Mesendoderm (in vitro differentiated cells): ENCODE results near the gene RGL4.
"Not testable (repeated sequence)": the region's sequence is repeated elsewhere in the genome, so short reads cannot be mapped to it uniquely, and the experiment has no call there.

ENCODE experiments used
- DNase-seq: peaks from one replicate; pipeline ENCODE4 v3.0.0; 2013
- H2AK5ac ChIP-seq: 2 replicates; pipeline ENCODE4 v1.6.1; 2013; ENCODE audit warnings: low read length, inconsistent platforms
- H2BK120ac ChIP-seq: 2 replicates; pipeline ENCODE4 v1.6.1; 2013; ENCODE audit warnings: low read depth, mild to moderate bottlenecking, low read length, moderate library complexity, mixed read lengths
- H2BK15ac ChIP-seq: replicated peaks from 2 replicates; pipeline ENCODE4 v1.6.1; 2013; ENCODE audit warnings: low read depth, mild to moderate bottlenecking, moderate library complexity
- H2BK5ac ChIP-seq: 2 replicates; pipeline ENCODE4 v1.6.1; 2013; ENCODE audit warnings: low read length, inconsistent platforms
- H3K18ac ChIP-seq: 2 replicates; pipeline ENCODE4 v1.6.1; 2013; ENCODE audit warnings: mild to moderate bottlenecking, low read length, mixed read lengths
- H3K23ac ChIP-seq: one replicate; pipeline ENCODE4 v1.6.1; 2013; ENCODE audit warnings: low read length
- H3K27ac ChIP-seq: 2 replicates; pipeline ENCODE4 v1.5.1; 2013; ENCODE audit warnings: low read depth, mild to moderate bottlenecking, inconsistent platforms, low read length, moderate library complexity
- H3K27me3 ChIP-seq: 2 replicates; pipeline ENCODE4 v1.6.1; 2013; ENCODE audit warnings: low read length, control low read depth, mild to moderate bottlenecking, inconsistent platforms; ENCODE audit not compliant: insufficient read depth, poor library complexity
- H3K36me3 ChIP-seq: 2 replicates; pipeline ENCODE4 v1.6.1; 2013; ENCODE audit warnings: low read length, inconsistent platforms; ENCODE audit not compliant: control insufficient read depth, insufficient read depth
- H3K4ac ChIP-seq: one replicate; pipeline ENCODE4 v1.6.1; 2013; ENCODE audit warnings: low read depth, mild to moderate bottlenecking, low read length, moderate library complexity
- H3K4me1 ChIP-seq: 2 replicates; pipeline ENCODE4 v1.6.1; 2013; ENCODE audit warnings: low read depth, low read length, inconsistent platforms; ENCODE audit not compliant: control insufficient read depth
- H3K4me2 ChIP-seq: 2 replicates; pipeline ENCODE4 v1.6.1; 2013; ENCODE audit warnings: low read length
- H3K4me3 ChIP-seq: 2 replicates; pipeline ENCODE4 v1.5.1; 2013; ENCODE audit warnings: mild to moderate bottlenecking, low read length
- H3K56ac ChIP-seq: one replicate; pipeline ENCODE4 v1.6.1; 2013; ENCODE audit warnings: low read length
- H3K79me1 ChIP-seq: 2 replicates; pipeline ENCODE4 v1.6.1; 2013; ENCODE audit warnings: low read length, inconsistent platforms
- H3K79me2 ChIP-seq: 2 replicates; pipeline ENCODE4 v1.6.1; 2013; ENCODE audit warnings: mild to moderate bottlenecking, low read length; ENCODE audit not compliant: control insufficient read depth, insufficient read depth
- H3K9ac ChIP-seq: 2 replicates; pipeline ENCODE4 v1.6.1; 2013; ENCODE audit warnings: low read length, inconsistent platforms
- H4K5ac ChIP-seq: one replicate; pipeline ENCODE4 v1.6.1; 2013; ENCODE audit warnings: low read length
- H4K8ac ChIP-seq: one replicate; pipeline ENCODE4 v1.6.1; 2013; ENCODE audit warnings: low read depth, mild to moderate bottlenecking, control low read depth, low read length, moderate library complexity
- WGBS: extraction: QIAGEN DNeasy Blood & Tissue Kit; methylation state at CpG from one replicate; pipeline ENCODE4 v1.1.7; 2013; ENCODE audit warnings: low lambda C conversion rate, missing lambda C conversion rate; ENCODE audit not compliant: insufficient coverage; ENCODE audit errors: extremely low coverage; 5-methylcytosine and 5-hydroxymethylcytosine counted together

Gene RGL4

DNA sequence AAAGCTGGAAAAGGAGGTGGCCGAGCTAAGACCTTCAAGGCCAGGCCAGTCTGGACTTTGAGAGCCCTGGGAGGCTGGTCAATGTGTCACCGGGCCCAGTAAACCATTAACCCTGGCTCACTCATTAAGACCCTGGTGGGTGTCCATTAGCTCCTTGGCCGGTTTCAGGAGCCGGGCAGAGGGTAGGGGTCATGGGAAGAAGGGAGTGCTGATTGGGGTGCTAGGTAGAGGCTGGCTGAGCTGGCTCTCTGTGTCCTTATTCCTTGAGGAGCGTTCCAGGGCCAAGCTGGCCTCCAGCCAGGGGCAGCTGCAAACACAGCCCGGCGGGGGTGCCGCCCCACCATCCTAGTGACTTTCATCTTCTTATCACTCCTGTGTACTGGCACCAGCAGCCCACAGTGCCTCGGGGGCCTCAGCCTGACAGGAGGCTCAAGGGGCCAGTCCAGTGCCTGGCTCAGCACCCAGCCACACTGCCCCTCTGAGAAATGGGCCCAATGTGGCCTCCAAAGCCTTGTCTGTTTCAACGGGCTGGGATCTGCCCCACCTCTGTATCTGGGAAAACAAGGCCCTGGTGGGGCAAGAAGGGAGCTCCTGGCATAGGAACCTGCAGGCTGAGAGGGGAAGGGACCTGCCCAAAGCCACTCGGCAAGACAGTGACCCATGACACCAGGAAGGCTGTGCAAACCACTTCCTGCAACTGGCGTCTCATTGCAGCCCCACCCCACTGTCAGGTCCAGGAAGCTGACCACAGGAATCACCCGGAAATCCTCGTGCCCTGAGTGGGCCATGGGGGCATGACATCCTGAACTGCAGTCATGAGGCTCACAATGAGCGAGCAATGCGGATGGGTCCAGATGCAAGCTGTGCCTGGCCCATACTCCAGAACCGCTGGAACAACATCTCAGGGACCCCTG lies 15.1 kb upstream of the RGL4 start:
- H4K5ac ChIP-seq = no peak overlapping the region
- H3K4me3 ChIP-seq = no peak overlapping the region
- no peak overlapping the region for H3K4me2 ChIP-seq
- H3K9ac ChIP-seq = no peak overlapping the region
- no peak overlapping the region for H4K8ac ChIP-seq
- H2BK120ac ChIP-seq = no peak overlapping the region
- H3K36me3 ChIP-seq = no peaks in the 10 kb centered on the region
- H2BK5ac ChIP-seq = no peak overlapping the region
- H3K27me3 ChIP-seq = no peaks in the 10 kb centered on the region
- no peak overlapping the region for H3K18ac ChIP-seq
- H3K56ac ChIP-seq = no peak overlapping the region
- no peak overlapping the region for H3K27ac ChIP-seq
- no peaks in the 10 kb centered on the region for H3K79me1 ChIP-seq
- H3K4ac ChIP-seq = no peak overlapping the region
- no peak for DNase-seq
- H3K23ac ChIP-seq = no peak overlapping the region
- no peaks in the 10 kb centered on the region for H3K4me1 ChIP-seq
- H2BK15ac ChIP-seq = no peak overlapping the region
- no CpG with 5 or more reads among the region's 17 CpGs for WGBS
- H2AK5ac ChIP-seq = no peak overlapping the region
- no peaks in the 10 kb centered on the region for H3K79me2 ChIP-seq

- not testable (repeated sequence) for H3K79me1 ChIP-seq, H3K4me3 ChIP-seq, H3K79me2 ChIP-seq, H3K9ac ChIP-seq, H2BK120ac ChIP-seq, H4K8ac ChIP-seq, H3K27me3 ChIP-seq, H2BK5ac ChIP-seq, H3K4ac ChIP-seq, H3K23ac ChIP-seq, H2BK15ac ChIP-seq, H4K5ac ChIP-seq, H3K18ac ChIP-seq, H3K27ac ChIP-seq, H3K4me1 ChIP-seq, H3K36me3 ChIP-seq, H2AK5ac ChIP-seq, H3K56ac ChIP-seq, DNase-seq, H3K4me2 ChIP-seq
- WGBS = no CpG with 5 or more reads among the region's 12 CpGs
Observed at GRCh38 chr22:23676841-23677700, 13.7 kb upstream of the RGL4 start.

DNA sequence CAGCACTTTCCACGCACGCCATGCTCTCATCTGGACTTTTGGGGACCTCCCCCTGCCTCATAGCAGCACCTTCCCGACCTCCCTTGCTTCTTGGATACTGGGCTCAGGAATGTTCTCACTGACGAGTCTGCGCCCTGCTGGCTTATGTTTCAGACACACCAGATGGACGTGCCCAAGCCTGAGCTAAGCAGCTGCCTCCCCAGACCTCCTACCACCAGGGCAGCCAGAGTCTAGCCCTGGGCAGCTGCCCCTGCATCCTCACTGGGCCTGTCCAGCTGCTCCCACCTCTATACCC lies 13.2 kb upstream of the RGL4 start:
- Histone ChIP-seq H2BK15ac (no peak overlapping the region), H3K79me1 (no peaks in the 10 kb centered on the region), H2BK120ac (no peak overlapping the region), H3K4me3 (no peak overlapping the region), H3K27me3 (no peaks in the 10 kb centered on the region), H3K4me2 (no peak overlapping the region), H3K4me1 (no peaks in the 10 kb centered on the region), H3K27ac (no peak overlapping the region), H3K18ac (no peak overlapping the region), H3K9ac (no peak overlapping the region), H3K56ac (no peak overlapping the region), H3K36me3 (no peaks in the 10 kb centered on the region), H3K79me2 (no peaks in the 10 kb centered on the region), H2BK5ac (no peak overlapping the region), H2AK5ac (no peak overlapping the region), H4K8ac (no peak overlapping the region), H3K4ac (no peak overlapping the region), H3K23ac (no peak overlapping the region), H4K5ac (no peak overlapping the region)
- no peak for DNase-seq
- WGBS = no CpG with 5 or more reads among the region's 6 CpGs

DNA sequence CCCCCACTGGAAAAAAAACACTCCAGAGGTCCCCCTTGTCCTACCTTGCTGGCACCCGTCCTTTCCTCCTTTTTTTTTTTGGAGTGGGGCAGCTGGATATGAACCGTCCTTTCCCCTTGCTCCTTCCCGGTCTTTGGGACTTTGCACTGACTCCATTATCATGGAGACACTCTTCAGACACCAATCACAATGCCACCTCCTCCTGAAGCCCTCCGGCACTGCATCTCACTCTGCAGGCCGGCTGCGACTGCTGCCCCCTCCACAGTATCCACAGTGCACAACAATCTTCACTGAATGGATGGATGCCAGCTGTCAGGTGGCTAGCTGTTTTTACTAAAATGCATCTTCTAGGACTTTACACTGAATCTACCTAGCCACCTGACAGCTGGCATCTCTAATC lies 12.7 kb upstream of the RGL4 start:
- H3K79me1 ChIP-seq = no peaks in the 10 kb centered on the region
- H3K9ac ChIP-seq = no peak overlapping the region
- no peaks in the 10 kb centered on the region for H3K36me3 ChIP-seq
- DNase-seq = no peak
- no peak overlapping the region for H4K5ac ChIP-seq
- H3K27me3 ChIP-seq = no peaks in the 10 kb centered on the region
- H3K4me2 ChIP-seq = no peak overlapping the region
- no peak overlapping the region for H3K4ac ChIP-seq
- H2BK15ac ChIP-seq = no peak overlapping the region
- WGBS = no CpG with 5 or more reads among the region's 6 CpGs
- H3K4me3 ChIP-seq = no peak overlapping the region
- no peak overlapping the region for H2AK5ac ChIP-seq
- no peak overlapping the region for H3K18ac ChIP-seq
- no peak overlapping the region for H3K27ac ChIP-seq
- H2BK120ac ChIP-seq = no peak overlapping the region
- no peaks in the 10 kb centered on the region for H3K79me2 ChIP-seq
- H3K4me1 ChIP-seq = no peaks in the 10 kb centered on the region
- H3K56ac ChIP-seq = no peak overlapping the region
- no peak overlapping the region for H2BK5ac ChIP-seq
- no peak overlapping the region for H3K23ac ChIP-seq
- H4K8ac ChIP-seq = no peak overlapping the region

DNA sequence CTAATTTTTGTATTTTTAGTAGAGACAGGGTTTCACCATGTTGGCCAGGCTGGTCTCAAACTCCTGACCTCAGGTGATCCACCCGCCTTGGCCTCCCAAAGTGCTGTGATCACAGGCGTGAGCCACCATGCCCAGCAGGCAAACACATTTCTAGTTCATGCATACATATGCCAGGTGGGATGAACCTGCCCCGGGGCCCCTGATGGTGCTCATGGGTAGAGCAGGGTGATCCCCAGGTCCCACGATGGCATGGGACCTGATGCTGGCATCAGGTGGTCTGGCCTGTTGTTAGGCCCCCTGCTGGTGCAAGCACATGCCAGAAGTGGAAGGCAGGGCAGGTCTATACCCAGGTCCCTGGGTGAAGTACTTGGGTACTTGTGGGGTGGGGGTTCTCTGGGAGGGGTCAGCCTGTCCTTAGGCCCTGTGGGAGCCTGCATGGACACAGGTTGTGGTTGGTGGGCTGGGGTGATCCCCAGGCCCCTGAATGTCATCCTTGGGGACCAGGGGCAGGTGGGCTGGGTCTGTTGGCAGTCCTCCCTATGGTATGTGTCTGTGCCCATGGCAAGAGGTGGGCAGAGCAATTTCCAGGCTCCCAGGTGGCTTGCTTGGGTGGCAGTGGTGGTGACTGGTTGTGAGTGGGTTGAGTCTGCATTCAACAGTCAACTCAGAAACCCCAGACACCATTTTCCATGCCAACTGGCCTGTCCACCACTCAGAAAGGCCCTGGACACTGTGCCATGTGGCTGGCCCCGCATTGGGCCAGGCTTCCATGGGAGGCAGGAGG lies 9.6 kb upstream of the RGL4 start:
- H3K23ac ChIP-seq = no peak overlapping the region
- no peaks in the 10 kb centered on the region for H3K79me2 ChIP-seq
- H3K4me3 ChIP-seq = no peak overlapping the region
- H3K4ac ChIP-seq = no peak overlapping the region
- no peak overlapping the region for H2BK5ac ChIP-seq
- no peaks in the 10 kb centered on the region for H3K4me1 ChIP-seq
- H3K27ac ChIP-seq = no peak overlapping the region
- no peak for DNase-seq
- no CpG with 5 or more reads among the region's 5 CpGs for WGBS
- no peak overlapping the region for H3K18ac ChIP-seq
- no peaks in the 10 kb centered on the region for H3K79me1 ChIP-seq
- H3K27me3 ChIP-seq = no peaks in the 10 kb centered on the region
- H3K36me3 ChIP-seq = no peaks in the 10 kb centered on the region
- H3K9ac ChIP-seq = no peak overlapping the region
- H2BK120ac ChIP-seq = no peak overlapping the region
- H3K4me2 ChIP-seq = no peak overlapping the region
- H2AK5ac ChIP-seq = no peak overlapping the region
- no peak overlapping the region for H4K5ac ChIP-seq
- H3K56ac ChIP-seq = no peak overlapping the region
- H4K8ac ChIP-seq = no peak overlapping the region
- H2BK15ac ChIP-seq = no peak overlapping the region
